Body of pancreas (tissue), 4 donors: ENCODE data around the gene CRYBG3.

Source experiments
- POLR2A ChIP-seq, 3 donors: fragments of 450-650 bp; IDR thresholded peaks; one replicate each; pipeline ENCODE4 v1.6.1; 2016; ENCODE audit warnings: antibody characterized with exemption in 3 of 3, mild to moderate bottlenecking in 2 of 3
- TF ChIP-seq, protein P1 (sequence below), 7 experiments: fragments of 450-650 bp in 4 of 7; fragments of 200-600 bp in 3 of 7; sonication (generic) in 3 of 7; IDR thresholded peaks; one replicate each; pipeline ENCODE4 v1.5.1; 2016 to 2019; ENCODE audit warnings: antibody characterized with exemption in 7 of 7

DNA sequence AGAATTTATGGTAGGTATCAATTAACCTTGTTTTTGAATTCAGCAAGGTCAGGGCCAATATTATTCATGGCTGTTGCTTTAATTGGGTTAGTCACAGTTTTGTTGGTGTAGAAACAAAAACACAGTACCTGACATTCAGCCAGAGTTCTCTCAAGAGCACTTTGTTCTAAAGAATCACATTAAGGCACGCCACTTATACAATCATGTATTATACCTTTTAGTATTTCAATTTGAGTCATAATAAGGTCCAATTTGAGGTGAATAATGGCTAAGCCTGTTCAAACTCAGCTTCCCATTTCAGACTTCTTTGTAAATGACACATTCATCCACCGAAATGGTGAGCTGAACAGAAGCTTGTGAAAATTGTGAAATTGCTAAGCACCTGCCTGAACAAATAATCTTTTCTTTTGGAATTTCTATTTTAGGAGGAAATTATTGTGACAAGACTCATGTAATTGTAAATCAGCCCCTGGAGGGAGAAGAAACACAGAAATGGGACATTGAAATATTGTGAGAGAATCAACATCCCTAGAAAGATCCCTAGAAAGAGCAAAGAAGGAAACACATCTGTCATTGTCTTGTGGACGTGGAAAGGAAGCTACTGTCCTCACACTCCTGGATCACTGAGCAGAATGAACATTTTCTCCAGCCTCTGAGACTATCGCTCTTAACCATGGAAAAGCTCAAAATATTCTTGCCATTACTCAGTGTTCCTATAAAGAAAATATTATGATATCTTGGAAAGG is 121.2 kb downstream of the CRYBG3 start:
- TF ChIP-seq, protein P1, sequence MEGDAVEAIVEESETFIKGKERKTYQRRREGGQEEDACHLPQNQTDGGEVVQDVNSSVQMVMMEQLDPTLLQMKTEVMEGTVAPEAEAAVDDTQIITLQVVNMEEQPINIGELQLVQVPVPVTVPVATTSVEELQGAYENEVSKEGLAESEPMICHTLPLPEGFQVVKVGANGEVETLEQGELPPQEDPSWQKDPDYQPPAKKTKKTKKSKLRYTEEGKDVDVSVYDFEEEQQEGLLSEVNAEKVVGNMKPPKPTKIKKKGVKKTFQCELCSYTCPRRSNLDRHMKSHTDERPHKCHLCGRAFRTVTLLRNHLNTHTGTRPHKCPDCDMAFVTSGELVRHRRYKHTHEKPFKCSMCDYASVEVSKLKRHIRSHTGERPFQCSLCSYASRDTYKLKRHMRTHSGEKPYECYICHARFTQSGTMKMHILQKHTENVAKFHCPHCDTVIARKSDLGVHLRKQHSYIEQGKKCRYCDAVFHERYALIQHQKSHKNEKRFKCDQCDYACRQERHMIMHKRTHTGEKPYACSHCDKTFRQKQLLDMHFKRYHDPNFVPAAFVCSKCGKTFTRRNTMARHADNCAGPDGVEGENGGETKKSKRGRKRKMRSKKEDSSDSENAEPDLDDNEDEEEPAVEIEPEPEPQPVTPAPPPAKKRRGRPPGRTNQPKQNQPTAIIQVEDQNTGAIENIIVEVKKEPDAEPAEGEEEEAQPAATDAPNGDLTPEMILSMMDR (IDR thresholded peaks at IDR 0.05) = no peak
- TF ChIP-seq POLR2A (IDR thresholded peaks at IDR 0.05) = no peak
